Measurements from ENCODE around the gene H1-8.
A peak's percentile ranks its signal among the peaks of the same experiment; 100 is the strongest.

The H1-8 gene

GRCh38 chr3:129556358-129556695, 13.4 kb downstream of the H1-8 start:
- no peak for DNase-seq (ENCODE audit: low read depth in 2 of 2)

GRCh38 chr3:129556890-129557547, 14.0 kb downstream of the H1-8 start:
- DNase-seq (ENCODE audit: low read depth in 2 of 2) = no peak

- DNase-seq (ENCODE audit: low read depth in 2 of 2) = no peak
These were observed 14.5 kb downstream of the H1-8 start for GRCh38 chr3:129557548-129557894.

GRCh38 chr3:129558081-129558771, 15.3 kb downstream of the H1-8 start:
- DNase-seq (ENCODE audit: low read depth in 2 of 2) = no peak

GRCh38 chr3:129558772-129559564, 16.0 kb downstream of the H1-8 start:
- DNase-seq (ENCODE audit: low read depth in 2 of 2) = peak in 1 of 2 experiments; percentile 15

- no peak for DNase-seq (ENCODE audit: low read depth in 2 of 2)
These were observed 16.6 kb downstream of the H1-8 start for GRCh38 chr3:129559565-129560079.

- peak in 1 of 2 experiments; percentile 20 for DNase-seq (ENCODE audit: low read depth in 2 of 2)
These were observed 17.4 kb downstream of the H1-8 start for GRCh38 chr3:129560269-129560787.

GRCh38 chr3:129560911-129561594, 18.1 kb downstream of the H1-8 start:
- DNase-seq (ENCODE audit: low read depth in 2 of 2) = peak in 1 of 2 experiments; percentile 26

- DNase-seq (ENCODE audit: low read depth in 2 of 2) = no peak
These were observed 18.8 kb downstream of the H1-8 start for GRCh38 chr3:129561619-129562248.

GRCh38 chr3:129562803-129563202, 19.8 kb downstream of the H1-8 start:
- no peak for DNase-seq (ENCODE audit: low read depth in 2 of 2)

GRCh38 chr3:129563332-129563731, 20.4 kb downstream of the H1-8 start:
- no peak for DNase-seq (ENCODE audit: low read depth in 2 of 2)

GRCh38 chr3:129563850-129564535, 21.0 kb downstream of the H1-8 start:
- DNase-seq (ENCODE audit: low read depth in 2 of 2) = no peak

GRCh38 chr3:129564981-129565644, 22.1 kb downstream of the H1-8 start:
- no peak for DNase-seq (ENCODE audit: low read depth in 2 of 2)

- DNase-seq (ENCODE audit: low read depth in 2 of 2) = no peak
These were observed 22.9 kb downstream of the H1-8 start for GRCh38 chr3:129565902-129566301.

- no peak for DNase-seq (ENCODE audit: low read depth in 2 of 2)
These were observed 24.3 kb downstream of the H1-8 start for GRCh38 chr3:129567176-129567705.

GRCh38 chr3:129567939-129568338, 25.0 kb downstream of the H1-8 start:
- DNase-seq (ENCODE audit: low read depth in 2 of 2) = no peak

- DNase-seq (ENCODE audit: low read depth in 2 of 2) = no peak
These were observed 26.9 kb downstream of the H1-8 start for GRCh38 chr3:129569856-129570255.

GRCh38 chr3:129571605-129572547, 28.9 kb downstream of the H1-8 start:
- DNase-seq (ENCODE audit: low read depth in 2 of 2) = no peak

- no peak for DNase-seq (ENCODE audit: low read depth in 2 of 2)
These were observed 29.6 kb downstream of the H1-8 start for GRCh38 chr3:129572603-129573002.
